Measurements from ENCODE around the gene SYK.

Gene SYK

DNA sequence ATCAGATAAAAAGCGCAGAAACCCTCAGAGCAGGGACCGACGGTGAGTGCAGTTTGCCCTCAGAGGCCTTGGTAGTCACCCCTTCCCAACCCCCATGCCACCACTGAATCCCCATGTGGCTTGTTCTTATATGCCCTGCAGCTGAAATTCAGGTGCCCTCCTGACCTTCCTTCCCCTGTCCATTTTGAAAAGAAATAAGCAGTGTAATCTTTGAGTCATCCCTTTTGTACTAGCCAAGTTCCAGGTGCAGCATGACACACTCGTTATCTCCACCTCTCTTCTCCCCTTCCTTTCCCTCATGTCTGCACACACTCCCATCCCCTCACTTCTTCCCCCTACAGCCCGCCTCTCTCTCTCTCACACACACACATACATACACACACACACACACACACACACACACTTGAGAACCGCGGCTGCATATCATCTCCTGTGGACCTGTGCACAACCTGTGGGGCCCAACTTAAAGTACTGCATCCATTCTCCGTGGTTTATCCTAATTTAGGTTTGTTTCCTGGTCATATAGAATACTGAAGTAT, 53.1 kb downstream of the SYK start:
- no peak for DNase-seq

DNA sequence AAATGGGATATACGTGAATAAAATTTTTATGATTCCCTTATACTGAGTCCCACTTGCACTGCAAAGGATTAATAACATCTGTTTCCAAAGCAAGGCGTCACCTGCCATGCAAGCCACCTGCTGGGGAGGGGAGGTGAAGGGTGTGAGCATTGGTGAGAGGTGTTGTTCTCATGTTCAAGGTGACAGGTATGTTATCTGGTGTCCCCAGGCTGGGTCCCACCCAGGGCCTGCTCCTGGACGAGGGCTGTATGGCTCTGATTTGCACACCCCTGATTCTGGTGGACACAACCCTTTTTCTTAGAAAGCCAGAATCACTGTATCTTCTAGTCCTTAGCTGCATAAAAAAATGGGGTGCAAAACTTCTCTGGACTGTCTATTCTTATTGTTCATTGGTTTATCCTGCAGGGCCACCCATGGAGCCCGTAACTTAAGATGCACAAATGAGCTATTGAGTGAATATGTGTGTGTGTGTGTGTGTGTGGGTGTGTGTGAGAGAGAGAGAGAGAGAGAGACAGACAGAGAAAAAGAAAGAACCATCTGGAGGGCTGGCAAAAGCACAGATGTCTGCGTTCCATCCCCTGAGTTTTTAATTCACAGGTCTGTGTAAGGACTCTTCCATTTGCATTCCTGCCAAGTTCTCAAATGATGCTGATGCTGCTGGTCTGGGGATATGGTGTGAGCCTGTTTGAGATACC, 53.7 kb downstream of the SYK start:
- DNase-seq: no peak

DNA sequence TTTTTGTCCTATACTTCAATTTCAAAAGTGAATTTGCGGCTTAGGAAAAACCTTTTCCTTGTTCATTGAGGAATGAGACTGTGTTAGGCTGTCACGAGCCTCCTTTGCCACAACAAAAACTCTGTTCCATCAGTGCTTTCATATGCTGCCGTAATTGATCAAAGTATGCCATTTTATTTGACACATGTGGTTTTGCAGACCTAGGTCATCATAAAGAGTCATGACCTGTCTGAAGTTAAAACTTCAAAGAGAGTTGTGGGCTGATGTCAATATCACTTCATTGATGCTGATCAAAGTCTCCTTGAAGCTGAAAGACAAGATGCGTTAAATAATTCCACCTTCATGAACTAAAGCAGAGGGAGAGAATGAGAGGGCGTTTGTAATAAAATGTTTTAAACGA, 55.5 kb downstream of the SYK start:
- no peak for DNase-seq

DNA sequence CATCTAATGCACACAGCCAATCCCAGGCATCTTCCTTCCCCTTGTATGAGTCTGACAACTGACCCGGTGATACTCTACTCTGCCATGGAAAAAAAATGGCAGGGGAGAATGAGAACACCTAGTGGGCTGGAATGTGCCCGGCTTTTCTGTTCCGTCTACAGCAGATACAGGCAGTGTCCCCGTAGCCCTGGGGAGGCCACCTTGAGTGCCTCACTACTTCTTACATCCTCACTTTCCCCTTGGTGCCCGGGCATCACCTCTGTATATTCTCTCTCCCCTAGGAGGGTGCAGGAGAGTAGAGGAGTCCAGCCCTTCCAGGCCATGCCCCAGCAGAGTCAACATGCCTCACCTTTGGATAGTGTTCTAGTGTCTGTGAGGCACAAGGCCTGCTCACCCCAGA, 56.2 kb downstream of the SYK start:
- DNase-seq: no peak

DNA sequence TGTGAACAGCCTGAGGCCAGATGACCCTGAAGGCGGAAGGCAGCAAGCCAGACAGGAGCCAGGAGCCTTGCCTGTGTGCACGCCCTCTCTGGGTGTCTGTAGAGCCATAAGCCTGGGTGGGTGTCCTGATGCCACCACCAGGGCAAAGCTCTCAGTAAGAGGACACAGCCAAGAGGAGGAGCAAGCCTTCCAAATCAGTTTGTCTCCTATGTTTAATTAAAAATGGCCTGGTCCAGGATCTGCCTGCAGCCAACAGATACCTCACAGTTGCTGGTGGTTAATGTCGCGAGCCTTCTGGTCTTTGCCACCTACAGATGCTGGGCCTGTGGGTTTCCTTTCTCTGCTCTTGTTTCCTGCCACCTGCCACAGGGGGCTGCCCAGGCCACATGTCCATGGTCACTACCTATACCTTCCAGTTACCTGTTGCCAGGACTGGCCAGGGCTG, 56.9 kb downstream of the SYK start:
- no peak for DNase-seq

DNA sequence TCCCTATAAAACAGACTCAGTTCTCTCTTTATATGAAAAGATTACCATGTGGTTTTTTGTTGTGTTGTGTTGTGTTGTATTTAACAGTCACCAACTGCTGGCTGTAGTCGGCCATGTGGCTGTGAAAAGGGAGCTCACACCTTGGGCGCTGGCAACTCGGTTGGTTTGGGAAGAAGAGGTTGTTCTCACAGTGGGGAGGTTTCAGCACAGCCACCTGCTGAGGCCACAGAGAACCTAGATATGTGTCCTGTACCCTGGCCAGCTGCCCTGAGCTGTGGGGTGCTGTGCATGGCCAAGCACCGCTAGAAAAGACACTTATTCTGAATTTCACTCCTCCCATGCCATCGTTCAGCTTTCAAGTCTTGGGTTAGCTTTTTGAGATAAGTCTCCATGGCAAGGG, 58.8 kb downstream of the SYK start:
- no peak for DNase-seq

DNA sequence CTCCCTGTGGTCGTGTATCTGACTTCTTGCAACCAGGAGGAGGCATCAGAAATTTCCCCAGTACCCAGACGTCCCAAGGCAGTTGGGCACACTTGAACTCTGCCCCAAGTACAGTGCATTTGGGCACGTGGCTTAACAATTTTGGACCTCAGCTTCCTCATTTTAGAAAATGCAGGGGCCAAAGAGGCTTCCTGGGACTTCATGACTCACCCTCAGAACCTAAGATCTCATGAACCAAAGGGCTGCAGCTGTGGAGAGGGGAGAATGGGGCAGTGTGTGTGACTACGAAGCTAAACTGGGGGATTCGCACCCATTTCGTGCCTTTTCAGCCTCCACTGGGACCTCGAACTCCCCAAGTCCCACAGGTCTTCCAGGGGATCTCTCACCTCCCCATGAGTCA, 59.2 kb downstream of the SYK start:
- peak in 1 of 2 donors; percentile 39 for DNase-seq

DNA sequence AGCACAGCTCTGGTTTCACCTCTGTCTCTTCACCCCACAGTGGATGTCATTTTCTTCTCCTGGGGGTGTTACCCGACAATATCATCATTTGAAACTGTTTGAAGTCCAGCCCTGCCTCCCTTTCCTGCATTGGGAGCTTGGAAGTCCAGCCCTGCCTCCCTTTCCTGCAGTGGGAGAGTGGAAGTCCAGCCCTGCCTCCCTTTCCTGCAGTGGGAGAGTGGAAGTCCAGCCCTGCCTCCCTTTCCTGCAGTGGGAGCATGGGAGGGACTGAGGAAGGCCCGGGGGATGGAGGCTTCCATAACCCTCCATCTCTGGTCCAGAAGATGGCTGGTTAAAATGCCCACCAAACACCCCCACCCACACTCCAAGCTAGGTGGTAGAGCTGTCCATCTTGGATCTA, 59.8 kb downstream of the SYK start:
- no peak for DNase-seq

DNA sequence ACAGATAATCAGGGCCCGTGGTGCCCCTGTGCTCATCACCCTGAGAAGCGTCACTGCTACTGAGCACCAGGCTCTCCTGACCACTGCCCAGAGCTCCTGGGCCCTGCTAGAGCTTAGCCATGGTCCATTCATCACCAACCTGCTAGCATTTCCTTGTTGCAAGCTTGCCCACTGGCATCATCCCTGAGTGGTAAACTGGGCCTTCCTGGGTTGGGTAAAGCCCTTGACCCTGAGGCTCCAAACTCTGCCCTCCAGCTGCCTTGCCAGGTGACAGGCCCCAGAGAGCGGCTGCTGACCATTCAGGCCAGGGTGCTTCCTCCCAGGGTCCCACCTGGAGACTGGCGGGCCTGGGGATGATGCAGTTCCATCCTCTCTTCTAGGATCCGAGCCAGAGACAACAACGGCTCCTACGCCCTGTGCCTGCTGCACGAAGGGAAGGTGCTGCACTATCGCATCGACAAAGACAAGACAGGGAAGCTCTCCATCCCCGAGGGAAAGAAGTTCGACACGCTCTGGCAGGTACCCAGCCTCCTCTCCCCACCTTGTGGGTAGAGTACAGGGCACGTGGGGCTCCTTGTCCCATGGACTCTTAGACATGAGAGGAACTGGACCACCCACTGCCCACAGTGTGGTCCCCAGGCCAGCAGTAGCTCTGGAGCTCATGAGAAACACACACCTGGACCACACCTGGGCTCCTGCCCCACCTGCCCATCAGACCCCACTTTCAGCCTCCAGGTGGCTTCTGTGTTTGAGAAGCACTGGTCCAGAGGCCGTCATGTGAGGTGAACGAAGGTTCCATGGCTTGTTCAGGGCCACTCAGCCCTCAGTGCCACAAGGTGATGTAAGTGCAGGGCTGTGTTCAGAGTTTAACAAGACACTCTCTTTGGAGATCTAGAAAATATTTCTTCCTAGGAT, 60.5 kb downstream of the SYK start:
- DNase-seq: no peak

DNA sequence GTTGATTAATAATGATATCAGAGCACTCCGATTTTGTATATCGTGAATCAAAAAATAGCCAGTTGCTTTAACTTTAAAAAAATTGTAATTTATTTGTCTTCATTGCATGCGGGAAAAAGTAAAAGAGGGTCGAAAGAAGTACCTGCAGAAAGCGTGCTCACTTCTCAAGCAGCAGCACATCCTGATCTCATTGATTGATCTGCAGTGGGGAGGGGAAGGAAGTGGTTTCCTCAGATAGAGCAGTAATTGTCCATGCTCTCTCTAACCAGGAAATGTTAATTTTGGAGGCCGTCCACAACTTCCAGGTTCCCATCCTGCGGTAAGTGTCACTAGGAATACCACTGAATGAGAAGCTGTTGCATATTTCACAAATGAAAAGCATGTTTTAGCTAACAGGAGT, 63.2 kb downstream of the SYK start:
- no peak for DNase-seq

DNA sequence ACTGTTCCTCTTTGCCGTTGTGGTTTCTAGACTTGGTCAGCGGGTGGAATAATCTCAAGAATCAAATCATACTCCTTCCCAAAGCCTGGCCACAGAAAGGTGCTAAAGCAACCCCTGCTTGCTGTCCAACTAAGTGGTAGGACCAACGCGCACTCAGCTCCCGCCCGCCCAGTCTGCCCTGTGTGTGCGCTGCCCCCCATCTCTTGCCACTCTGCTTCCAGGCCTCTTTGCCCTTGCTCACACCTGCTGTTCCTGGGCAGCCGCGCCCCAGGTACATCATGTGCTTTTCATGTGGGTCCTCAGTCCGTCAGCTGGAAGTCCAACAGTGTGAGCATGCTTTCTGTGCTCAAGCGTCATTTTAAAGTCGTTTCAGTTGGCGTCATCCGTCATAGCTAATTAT, 65.5 kb downstream of the SYK start:
- no peak for DNase-seq

DNA sequence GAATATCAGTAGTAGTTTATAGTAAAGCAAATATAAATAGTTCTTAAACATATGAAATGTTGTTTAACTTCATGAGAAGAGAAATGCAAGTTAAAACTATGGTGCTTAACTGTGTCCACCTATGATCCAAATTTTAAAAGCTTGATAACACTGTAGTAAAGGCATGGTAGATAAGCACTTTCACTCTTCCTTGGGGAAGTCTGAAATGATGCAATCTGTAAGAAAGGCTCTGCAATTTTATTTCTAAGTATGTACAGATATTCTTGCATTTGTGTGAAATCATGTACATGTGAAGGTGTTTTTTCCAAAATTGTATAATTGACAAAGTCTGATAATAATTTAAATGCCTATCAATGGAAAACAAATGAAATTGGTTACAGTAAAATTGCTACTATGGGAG, 66.9 kb downstream of the SYK start:
- DNase-seq: no peak

DNA sequence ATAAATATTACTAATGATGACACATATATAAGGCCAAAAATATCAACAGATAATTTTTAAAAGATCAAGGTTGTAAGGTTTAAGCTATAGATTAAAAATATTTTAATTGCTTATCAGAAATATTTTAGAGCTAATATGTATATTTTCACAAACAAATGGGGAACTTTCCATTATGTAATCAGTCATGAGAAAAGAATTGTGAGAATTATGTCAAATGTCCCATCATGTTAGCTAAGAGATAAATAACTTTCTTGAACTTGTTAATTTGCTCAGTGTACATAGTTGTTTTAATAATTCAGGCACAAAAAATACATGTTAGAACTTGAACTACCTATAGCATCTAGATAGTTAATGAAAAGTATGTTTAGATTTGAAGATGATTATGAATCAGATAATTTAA, 67.7 kb downstream of the SYK start:
- no peak for DNase-seq

DNA sequence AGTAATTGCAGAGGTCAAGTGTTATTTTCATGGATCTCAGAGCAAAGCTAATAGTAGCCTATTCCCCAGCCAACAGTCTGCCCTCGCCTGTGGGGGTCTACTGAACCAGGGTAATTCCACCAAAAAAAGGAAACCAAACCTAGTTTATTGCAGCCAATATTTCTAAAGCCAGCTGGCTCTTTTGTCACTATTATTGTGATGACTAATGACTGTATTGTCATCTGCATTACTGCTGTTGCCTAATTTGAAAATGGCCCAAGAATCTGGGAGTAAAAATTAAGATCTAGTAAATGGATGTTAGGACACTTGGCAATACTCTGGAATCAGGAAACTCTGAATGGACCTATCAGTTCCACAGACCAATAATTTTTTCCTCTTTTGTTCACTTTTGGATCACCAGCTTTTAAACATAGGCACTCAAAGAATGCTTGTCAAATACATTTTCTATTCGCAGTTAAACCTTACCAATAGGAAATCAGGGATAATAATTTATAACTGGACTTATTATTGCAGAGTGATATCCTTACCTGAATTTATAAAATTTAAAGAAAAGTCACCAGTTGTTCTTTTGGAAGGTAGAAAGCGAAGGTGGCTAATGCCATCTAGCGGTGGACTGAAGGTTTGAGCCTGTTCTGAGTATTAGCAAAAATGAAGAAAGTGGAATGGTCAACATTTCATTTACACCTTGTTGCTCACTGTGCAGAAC, 69.2 kb downstream of the SYK start:
- peak; percentile 33 to 46 for DNase-seq

DNA sequence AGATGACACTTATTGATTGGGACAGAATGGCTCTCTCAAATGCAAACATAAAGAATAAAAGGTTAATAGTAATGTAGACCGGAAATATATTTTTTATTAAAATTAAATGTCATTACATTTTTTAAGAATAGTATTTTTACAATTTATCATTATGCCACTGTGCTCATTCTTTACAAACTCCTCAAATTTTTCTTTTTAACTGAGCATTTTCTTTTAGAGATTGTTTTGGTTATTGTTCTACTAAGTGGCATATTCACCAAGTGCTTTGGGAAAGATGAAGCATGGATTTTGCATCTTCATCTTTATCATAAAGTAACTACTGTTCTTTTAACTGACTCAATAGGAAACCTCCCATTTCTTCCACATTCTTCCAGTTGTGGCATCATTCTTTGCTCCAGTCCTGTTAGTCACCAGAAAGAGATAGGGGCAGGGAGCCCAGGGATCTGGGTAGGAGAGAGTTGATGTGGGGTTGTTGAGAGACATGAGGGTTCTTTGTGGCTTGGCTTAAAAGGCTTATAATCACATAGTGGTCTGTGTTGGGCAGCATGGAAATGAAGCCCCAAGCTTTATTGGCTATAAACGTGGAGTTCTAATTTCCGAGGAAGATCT, 69.8 kb downstream of the SYK start:
- DNase-seq: no peak

DNA sequence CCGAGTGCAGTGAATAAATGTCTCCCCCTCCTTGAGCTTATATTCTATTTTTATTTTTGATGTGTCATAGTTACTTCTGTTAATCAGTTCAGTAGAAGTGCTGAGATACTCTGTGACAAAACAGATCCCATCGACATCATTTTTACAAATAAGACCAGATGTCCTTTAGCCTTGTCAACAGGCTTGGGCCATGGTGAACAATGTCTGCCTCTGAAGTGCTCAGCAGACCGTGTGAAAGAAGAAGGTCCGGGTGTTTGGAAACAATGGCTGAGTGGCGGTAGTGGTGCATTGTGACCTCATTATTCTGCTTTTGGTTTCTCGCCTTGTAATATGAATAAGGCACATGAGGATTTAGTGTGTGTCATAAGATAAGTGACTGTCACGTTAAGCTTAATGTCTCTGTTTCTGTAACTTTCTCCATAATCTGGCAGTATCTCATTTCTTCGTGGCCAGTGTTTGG, 71.2 kb downstream of the SYK start:
- DNase-seq: no peak

DNA sequence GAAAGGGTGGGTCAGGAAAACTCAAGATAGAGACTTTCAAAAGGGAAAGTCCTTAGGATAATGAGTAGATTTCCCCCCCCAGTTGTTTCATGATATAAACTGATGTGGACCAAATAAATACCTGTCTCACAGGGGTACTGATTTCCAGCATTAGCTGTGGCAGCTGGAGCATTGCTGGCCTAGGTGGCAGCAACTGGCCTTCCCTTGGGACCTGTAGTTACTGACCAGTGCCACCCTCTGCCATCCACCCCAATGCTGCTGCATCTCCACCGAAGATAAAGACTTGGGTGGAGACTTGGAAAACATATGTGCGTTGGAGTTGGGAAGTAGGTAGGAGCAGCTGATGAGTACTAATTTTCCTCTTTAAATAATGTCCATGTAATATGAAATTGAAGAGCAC, 71.8 kb downstream of the SYK start:
- no peak for DNase-seq

DNA sequence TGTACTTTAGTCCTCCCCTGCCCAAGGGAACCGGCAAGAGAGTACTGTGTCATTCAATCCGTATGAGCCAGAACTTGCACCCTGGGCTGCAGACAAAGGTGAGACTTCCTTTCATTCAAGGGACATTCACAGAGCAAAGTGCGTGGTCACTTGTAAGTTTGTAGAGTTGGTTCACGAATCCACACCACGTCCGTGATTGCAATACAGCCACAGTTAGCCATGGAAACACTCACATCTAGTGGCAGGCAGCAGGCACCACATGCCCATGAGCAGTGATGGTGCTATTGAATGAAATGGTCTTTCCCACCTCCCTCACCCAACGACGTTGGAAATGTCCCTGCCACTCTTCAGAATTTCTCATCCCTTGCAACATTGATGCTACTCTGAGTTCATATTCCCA, 72.6 kb downstream of the SYK start:
- DNase-seq: no peak

DNA sequence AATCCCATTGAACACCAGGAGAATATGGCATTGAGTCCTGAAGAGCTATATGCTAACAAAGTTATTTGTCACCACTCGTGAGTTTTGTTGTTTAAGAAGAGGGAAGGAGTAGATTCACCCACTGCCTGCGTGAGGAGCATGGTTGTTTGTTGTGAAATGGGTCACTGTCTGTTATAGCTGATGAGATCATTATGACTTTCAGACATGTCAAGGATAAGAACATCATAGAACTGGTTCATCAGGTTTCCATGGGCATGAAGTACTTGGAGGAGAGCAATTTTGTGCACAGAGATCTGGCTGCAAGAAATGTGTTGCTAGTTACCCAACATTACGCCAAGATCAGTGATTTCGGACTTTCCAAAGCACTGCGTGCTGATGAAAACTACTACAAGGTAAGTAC, 76.9 kb downstream of the SYK start:
- no peak for DNase-seq

DNA sequence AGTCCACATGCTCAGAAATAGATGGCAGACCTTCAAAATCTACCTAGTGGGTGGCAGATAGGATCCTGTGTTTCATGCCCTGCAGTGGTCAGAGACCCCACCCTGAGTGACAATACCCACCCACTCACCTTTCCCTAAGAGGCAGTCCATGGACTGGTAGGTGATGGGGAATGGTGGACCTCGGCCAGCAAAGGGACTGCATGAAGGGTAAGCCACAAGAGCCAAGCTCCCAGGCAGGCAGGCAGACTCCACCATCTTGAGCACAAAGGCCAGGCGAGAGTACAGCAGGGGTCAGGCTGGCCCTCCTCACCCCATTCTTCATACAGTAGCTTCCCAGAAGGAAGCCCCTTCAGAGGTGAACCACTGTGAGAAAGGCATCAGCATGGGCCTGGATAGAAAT, 78.4 kb downstream of the SYK start:
- no peak for DNase-seq

DNA sequence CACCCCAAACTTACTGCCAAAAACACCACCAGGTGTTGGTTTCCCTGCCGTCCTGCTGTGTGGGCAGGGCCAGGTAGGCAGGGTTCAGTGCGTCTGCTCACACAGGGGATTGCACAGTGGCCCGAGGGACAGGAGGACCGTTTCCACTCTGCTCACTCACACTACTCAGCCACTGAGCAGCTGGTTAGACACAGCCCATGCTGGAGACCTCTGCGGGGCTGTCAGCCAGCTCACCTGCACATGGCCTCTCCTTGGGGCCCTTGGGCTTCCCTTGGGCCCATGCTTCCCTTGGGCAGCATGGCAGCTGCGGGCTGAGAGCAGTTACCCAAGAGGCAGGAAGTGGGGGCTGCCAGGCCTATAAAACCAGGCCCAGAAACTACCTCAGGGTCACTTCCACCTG, 79.0 kb downstream of the SYK start:
- DNase-seq: no peak

DNA sequence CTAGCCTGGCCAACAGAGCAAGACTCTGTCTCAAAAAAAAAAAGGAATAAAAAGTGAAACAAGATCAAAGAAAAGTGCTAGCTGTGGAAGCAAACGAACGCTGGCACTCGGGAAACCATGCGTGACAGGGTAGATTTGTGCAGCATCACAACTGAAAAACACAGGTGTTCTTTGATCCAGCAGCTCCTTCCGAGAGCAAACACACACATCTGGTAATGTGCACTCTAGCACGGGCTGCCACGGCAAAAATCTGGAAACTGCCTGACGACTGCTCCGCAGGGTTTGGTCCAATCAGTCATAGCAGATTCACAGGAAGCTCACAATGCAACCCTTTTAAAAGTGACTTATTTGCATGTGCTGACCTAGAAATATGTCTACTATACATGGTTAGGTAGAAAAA, 80.0 kb downstream of the SYK start:
- DNase-seq: peak in 1 of 2 donors; percentile 31
